T-helper 9 cell (primary cell): ENCODE data around the gene NBEA.
A peak's percentile ranks its signal among the peaks of the same experiment; 100 is the strongest.
"Not testable (repeated sequence)": the region's sequence is repeated elsewhere in the genome, so short reads cannot be mapped to it uniquely, and the experiment has no call there.

Experiments used
- DNase-seq: peaks from one replicate; pipeline ENCODE4 v3.0.0-alpha.2; 2020
- total RNA-seq, 2 donors: gene quantifications; one replicate each; lab custom pipeline; 2026; lab: John Stamatoyannopoulos, UW

The NBEA gene, protein sequence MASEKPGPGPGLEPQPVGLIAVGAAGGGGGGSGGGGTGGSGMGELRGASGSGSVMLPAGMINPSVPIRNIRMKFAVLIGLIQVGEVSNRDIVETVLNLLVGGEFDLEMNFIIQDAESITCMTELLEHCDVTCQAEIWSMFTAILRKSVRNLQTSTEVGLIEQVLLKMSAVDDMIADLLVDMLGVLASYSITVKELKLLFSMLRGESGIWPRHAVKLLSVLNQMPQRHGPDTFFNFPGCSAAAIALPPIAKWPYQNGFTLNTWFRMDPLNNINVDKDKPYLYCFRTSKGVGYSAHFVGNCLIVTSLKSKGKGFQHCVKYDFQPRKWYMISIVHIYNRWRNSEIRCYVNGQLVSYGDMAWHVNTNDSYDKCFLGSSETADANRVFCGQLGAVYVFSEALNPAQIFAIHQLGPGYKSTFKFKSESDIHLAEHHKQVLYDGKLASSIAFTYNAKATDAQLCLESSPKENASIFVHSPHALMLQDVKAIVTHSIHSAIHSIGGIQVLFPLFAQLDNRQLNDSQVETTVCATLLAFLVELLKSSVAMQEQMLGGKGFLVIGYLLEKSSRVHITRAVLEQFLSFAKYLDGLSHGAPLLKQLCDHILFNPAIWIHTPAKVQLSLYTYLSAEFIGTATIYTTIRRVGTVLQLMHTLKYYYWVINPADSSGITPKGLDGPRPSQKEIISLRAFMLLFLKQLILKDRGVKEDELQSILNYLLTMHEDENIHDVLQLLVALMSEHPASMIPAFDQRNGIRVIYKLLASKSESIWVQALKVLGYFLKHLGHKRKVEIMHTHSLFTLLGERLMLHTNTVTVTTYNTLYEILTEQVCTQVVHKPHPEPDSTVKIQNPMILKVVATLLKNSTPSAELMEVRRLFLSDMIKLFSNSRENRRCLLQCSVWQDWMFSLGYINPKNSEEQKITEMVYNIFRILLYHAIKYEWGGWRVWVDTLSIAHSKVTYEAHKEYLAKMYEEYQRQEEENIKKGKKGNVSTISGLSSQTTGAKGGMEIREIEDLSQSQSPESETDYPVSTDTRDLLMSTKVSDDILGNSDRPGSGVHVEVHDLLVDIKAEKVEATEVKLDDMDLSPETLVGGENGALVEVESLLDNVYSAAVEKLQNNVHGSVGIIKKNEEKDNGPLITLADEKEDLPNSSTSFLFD (N-terminal part only)
- 3.6 to 5.0 reads per million in 2 donors for total RNA-seq

- peak; percentile 37 for DNase-seq
Observed at GRCh38 chr13:34941835-34942731, at the start of gene NBEA. TSS of gene NBEA (plus strand) at chr13:34942270. CDS start at chr13:34942821, 551 bp downstream.

DNA sequence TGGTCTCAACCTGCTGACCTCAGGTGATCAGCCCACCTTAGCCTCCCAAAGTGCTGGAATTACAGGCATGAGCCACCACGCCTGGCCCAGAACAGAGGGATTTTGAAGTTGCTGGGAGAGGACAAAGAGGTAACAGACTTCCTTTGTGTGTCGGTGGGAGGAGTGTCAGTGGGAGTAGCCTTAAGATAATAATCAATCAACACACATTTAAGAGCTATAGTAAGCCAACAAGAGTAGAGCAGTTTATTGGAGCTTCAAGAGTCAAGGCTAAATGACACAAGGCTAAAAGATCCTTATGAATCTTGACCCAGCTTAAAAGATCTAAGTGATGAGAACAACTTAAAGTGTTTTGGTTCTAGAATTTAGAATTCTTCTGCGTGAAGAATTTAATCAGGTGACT lies 47.3 kb upstream of the NBEA start:
- no peak for DNase-seq

GRCh38 chr13:34897220-34897619 lies 44.9 kb upstream of the NBEA start:
- DNase-seq, result no peak

GRCh38 chr13:34899888-34900287 lies 42.2 kb upstream of the NBEA start:
- no peak for DNase-seq

GRCh38 chr13:34900288-34900739 lies 41.8 kb upstream of the NBEA start:
- DNase-seq, result no peak

DNA sequence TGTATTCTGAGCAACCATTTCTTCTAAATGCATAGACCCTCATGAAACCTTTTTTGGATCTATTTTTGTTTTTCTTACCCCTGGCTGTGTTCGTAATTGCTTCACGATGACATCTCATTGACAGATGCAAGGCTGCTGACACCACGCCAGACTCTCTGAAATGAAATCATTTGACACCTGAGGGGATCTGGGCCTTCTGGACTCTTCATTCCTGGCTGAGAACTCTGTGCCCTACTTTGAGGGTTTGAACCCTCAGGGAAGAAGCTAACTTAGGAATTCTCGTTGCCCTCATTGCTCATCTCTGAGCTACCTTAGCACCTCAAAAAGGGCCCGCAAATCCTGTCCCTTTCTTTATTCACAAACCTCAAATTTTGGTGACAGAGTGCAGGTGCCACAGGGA lies 40.5 kb upstream of the NBEA start:
- DNase-seq, result no peak

DNA sequence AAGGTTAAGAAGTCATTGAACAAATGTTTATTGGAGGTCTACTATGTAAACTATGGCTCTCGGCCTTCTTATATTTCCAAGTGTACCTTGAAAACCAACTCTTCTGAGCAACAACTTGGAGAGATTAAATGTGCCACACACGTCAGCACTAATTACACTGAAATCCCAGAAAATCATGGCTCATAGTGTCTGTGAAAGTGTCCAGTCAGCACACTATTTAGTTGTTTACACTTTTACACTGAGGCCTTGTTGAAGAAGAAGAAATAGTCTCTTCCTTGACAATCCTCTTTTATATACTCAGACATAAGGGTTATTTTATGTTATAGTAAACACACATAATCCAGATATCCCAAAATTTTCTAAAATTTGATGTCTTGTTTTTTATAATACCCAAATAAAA lies 30.9 kb upstream of the NBEA start:
- no peak for DNase-seq

DNA sequence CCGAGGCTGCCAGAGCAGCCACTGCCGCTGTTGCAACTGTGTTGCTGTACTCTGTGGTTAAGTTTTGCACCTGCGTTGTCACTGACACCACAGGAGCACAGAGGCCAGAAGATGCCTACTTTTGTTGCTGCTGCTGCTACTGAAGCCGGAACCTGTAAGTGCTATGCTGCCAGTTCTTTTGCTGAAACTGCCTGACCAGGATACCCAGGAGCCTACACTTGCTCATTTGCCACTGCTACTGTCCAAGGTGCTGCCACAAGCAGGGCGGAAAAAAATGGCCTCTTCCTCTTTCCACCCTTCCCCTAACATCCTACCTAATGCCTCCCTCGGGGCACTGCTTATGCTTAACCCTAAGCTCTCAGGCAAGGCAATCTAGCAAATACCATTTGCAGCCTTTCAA lies 29.0 kb upstream of the NBEA start:
- no peak for DNase-seq

DNA sequence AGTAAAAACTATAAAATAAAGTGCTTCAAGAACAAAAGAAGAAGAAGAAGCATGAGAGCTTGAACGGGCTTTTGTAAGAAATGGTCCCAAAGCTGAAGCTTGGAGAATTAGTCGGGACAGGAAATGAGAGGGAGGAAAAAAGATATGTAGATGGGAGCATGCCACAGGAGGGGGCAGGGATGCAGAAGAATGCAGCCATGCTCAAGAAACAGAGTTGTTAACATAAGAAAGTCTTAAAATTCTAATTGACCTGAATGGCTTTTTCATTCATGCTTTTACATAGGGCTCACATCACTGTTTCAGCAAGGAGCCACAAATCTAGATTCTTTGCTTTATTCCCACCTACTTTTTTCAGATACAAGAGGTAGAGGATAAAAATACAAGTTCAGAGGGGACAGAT lies 27.7 kb upstream of the NBEA start:
- no peak for DNase-seq

DNA sequence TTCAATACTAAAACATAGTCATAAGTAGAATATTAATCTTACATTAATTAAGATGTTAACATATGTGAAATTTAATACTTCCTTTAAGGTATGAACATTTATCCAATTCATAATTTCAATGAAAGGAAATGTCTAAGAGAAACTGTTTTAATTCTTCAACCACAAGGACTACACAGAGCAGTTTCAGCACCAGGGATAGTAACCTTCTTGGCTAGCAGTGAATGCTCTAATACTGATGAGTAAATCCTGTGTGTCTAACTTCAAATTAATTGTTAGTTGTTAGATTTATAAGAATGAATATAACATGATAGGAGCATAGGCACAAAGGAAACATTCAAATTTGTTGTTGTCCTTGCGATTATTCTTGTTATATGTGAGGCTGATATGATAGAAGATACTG lies 15.6 kb upstream of the NBEA start:
- no peak for DNase-seq

- not testable (repeated sequence) for DNase-seq
Observed at GRCh38 chr13:34928676-34929075, 13.4 kb upstream of the NBEA start.

GRCh38 chr13:34931572-34931971 lies 10.5 kb upstream of the NBEA start:
- DNase-seq, result no peak

DNA sequence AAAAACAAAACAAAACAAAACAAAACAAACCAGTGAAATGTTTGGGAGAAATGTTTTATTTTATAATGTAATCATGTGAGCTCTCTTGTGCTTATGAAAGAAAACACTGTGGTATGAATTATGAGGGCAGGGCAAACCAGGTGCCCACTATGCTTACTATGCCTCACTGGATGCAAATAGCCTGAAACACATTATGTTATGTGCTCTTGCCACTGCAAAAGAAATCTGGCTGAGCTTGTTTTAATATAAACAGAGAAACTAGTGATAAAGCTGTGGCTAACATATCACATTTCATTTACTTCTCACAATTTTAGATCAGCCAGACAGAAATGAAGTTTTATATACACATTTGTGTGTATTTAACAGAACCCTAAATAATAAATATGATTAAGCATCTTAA lies 8.7 kb upstream of the NBEA start:
- no peak for DNase-seq

- DNase-seq, result no peak
Observed at GRCh38 chr13:34933786-34934185, 8.3 kb upstream of the NBEA start.

- DNase-seq, result no peak
Observed at GRCh38 chr13:34935841-34936240, 6.2 kb upstream of the NBEA start.

- DNase-seq, result no peak
Observed at GRCh38 chr13:34939771-34940170, 2.3 kb upstream of the NBEA start.

DNA sequence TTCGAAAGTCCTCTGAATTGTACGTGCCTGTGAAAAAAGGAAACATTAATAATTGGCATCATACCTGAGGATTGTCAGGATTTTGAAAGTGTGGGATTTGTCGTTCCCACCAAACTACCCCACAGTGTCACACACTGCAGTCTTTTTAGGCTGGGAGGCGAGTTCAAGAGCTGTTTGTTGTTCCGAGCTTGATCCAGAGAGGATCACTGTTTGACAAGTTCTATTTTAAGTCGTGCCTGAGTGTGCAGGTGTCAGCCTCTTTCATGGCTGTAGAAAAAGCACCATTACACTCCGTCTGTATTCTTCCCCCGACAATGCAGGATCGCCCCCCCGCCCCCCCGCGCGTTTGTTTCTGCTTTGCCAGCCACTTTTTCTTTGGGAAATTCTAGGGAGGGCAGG lies 635 bp upstream of the NBEA start:
- no peak for DNase-seq

GRCh38 chr13:34942732-34943435 lies 814 bp downstream of the NBEA start:
- DNase-seq, result no peak

- DNase-seq, result no peak
Observed at GRCh38 chr13:34943436-34944273, 1.6 kb downstream of the NBEA start.

DNA sequence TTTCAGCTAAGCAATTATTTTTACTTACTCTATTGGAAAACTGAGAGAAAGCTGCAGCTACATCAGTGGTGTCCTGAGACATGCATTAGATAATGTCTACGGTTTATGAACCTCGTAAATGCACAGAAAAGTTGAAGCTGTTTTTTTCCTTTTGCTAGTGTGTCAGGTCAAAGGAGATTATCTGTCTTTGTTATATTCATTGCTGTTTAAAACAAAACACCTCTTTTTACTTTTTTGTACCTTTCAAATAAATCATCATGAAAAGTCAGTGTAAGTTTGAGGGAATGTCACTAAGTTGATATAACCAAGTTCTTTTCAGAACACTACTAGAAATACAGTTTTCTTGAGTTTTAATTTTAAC lies 2.2 kb downstream of the NBEA start:
- DNase-seq, result no peak

- DNase-seq, result no peak
Observed at GRCh38 chr13:34944751-34945150, 2.7 kb downstream of the NBEA start.
